HG03520 (cell line): ENCODE data around the gene RUNX3.
"Not testable (repeated sequence)": the region's sequence is repeated elsewhere in the genome, so short reads cannot be mapped to it uniquely, and the experiment has no call there.

Experiments used
- ATAC-seq: cut with Tn5 transposase; IDR thresholded peaks from one replicate; pipeline ENCODE4 v1.9.1; 2021; ENCODE audit warnings: mild to moderate bottlenecking, moderate library complexity; ENCODE audit not compliant: unreplicated experiment

Gene RUNX3

DNA sequence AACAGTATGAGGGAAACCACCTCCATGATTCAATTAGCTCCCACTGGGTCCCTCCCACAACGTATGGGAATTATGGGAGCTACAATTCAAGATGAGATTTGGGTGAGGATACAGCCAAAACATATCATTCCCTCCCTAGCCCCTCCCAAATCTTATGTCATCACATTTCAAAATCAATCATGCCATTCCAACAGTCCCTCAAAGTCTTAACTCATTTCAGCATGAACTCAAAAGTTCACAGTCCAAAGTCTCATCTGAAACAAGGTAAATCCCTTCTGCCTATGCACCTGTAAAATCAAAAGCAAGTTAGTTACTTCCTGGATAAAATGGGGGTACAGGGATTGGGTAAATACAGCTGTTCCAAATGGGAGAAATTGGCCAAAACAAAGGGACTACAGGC is 38.7 kb downstream of the RUNX3 start:
- ATAC-seq = not testable (repeated sequence)

GRCh38 chr1:24890887-24891286 is 39.2 kb downstream of the RUNX3 start:
- no peak for ATAC-seq

DNA sequence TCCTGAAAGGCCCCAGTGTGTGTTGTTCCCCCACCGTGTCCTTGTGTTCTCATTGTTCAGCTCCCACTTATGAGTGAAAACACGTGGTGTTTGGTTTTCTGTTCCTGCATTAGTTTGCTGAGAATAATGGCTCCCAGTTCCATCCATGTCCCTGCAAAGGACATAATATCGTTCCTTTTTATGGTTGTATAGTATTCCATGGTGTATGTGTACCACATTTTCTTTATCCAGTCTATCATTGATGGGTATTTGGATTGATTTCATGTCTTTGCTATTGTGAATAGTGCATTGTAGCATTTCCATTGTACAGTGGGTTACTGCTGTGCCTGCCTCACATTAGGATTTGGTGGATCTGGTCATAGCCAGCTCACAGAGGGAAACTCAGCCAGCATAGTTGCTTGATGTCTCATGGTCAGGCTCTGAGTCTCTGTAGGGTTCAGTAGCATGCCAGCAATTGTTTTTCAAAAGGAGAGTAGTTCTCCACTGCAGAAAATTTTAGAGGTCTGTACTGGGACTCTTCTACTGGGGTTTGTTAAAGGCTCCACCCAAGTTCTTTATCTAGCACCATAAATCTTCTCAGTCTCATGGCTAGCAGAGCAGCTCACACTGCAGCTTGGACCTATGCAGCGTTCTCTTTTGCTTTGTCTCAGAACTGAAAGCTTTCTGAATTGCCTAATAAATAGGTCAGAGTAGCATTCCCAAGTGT is 41.0 kb downstream of the RUNX3 start:
- ATAC-seq = no peak

DNA sequence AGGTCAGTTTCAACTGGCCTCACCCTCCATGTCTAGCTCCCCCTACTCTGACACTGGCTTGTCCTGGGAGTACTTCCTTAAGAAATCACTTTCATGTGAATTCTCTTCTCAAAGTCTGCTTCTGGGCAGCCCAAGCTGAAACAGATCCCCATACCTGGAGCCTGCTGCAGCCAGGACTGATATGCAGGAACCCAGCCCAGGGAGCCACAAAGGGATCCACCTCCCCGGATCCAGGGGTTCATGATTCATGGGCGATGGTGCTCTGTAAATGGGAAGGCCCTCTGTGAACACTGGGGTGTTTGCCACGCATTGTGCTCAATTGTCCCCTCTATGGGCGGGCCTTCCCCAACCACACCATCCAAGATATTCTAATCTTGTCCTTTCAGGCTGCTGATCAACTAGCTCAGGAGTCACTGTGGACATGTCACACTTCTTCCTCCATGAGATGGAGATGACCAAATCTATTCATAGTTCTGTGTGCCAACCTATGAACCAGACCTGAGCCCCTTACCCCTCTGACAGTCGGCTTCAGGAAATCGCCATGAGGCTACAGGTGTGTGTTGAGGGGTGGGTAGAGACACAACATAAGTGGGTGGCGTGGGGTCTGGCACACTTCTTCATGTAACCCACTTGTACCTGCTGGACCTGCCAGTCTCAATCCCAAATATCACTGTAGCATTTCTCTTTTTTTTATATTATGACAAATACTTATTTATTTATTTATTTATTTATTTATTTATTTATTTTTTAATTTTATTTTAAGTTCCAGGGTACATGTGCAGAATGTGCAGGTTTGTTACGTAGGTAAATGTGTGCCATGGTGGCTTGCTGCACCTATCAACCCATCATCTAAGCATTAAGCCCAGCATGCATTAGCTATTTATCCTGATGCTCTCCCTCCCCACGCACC is 41.8 kb downstream of the RUNX3 start:
- ATAC-seq = no peak

DNA sequence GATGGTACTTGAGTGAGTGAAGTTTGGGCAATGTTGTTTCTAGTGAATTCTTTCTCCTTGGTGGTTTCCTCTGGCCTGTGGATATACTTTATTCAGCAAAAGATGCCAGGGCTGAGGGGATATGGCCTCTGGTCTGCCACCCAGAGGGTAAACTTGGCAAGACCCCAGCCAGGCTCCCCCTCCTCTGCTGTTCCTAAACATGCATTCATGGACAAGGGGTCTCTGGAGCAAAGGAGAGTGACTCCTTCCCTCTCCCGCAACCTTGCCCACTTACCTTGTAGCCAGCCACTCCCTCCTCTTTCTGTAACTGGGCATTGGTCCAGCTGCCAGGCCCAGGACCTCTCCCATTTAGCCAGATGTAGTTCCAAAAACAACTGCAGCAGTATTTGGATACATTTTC is 43.8 kb downstream of the RUNX3 start:
- ATAC-seq = no peak

GRCh38 chr1:24884751-24885150 is 45.3 kb downstream of the RUNX3 start:
- no peak for ATAC-seq

GRCh38 chr1:24881034-24881433 is 49.0 kb downstream of the RUNX3 start:
- ATAC-seq = no peak

GRCh38 chr1:24878775-24879742 is 51.0 kb downstream of the RUNX3 start:
- ATAC-seq = no peak

DNA sequence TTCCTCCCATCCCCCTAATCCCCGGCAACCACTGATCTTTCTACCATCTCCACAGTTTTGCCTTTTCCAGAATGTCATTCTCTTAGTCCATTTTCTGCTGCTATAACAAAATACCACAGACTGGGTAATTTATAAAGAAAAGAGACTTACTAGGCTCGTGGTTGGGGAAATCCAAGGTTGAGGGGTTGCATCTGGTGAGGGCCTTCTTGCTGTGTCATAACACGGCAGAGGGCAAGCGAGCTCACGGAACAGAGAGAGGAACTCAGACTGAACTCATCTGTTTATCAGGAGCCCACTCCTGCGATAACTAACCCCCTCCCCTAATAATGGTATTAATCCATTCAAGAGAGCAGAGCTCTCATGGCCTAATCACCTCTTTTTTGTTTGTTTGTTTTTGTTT is 52.0 kb downstream of the RUNX3 start:
- no peak for ATAC-seq

- no peak for ATAC-seq
These were observed 54.0 kb downstream of the RUNX3 start for GRCh38 chr1:24875991-24876506.

DNA sequence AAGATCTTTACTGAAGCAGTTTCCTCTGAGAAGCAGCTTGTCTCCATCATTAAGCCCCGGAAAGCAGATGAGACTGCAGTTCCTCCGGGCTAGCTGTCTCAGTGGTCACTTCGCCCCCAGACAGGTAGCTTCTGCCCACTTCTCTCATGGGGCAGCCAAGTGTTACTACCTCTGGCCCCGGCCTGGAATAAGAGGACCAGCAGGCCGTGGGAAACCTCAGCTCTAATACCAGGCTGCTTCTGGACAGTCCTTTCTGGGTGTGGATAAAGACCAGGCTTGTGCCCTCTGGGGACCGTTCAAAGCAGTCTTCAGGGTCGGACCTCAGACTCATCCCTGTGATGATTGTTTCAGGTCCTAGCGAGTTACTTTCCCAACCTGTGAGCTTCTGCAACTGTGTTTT is 54.8 kb downstream of the RUNX3 start:
- ATAC-seq = no peak

DNA sequence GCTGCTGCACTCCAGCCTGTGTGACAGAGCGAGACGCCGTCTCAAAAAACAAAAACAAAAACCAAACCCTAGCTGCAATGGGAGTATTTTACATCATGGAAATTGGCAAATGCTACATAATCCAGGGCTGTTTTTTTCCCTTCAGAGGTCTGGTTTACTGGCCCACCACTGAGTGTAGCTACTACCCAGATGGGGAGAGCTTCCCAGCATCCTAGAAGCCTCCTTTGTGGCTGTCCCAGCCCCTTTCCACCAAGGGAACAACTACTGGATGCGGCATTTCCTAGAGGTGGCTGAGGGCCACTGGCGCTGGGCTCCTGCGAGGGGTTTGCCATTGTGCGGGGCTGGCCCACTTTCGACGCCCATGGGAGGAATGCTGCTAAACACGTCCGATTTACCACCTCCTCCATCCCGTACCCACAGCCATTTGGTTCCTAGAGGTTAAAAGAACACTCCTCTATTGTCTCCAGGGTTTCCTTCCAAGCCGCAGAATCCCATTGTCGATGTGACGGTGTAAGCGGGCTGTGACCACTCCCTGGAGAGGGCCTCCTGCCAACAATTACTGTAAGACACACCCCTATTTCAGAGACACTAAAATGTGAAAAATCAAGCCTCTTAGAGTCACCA is 55.4 kb downstream of the RUNX3 start:
- no peak for ATAC-seq

- no peak for ATAC-seq
These were observed 56.0 kb downstream of the RUNX3 start for GRCh38 chr1:24874056-24874455.

DNA sequence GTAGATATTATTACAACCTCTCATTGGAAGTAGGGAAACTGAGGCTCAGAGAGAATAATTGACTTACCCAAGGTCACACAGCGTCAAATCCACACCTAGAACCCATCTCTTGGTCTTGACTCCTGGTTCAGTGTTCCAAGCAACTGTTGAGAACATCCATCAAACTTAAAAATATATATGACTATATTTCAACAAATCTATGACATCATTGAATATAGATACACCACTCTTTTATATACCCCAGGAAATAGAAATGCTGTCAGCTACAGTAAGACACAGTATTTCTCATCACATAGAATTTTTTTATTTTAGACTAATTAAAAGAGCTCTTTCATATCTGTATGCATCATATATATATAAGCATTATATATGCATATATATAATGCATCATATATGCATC is 56.9 kb downstream of the RUNX3 start:
- ATAC-seq = no peak

GRCh38 chr1:24872061-24872850 is 57.8 kb downstream of the RUNX3 start:
- no peak for ATAC-seq

DNA sequence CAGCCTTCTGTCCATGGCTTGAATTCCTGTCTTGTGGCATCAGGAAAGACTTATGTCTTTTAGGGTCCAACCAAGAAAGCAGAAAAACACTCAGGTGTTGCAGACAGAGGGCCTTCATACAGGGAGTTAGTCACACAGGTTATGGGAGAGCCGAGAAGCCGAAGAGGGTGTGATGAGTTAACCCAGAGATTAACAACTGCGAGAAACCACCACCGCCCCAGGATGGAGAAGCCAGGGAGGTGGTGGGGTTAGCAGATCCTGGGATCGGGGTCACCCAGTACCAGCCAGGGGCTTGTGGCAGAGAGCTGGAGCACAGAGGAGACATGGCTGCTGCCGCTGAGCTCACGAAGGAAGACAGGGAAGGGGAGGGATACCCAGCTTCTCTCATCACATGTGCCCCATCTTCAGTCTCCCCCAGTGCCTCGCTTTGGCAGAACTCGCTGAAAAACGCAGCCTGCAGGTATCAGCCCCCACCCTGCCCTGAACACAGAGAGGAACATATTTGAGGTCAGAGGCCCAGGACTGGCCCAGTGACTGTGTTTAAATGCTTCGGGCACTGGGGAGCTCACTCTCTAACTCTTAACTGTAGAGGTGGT is 58.7 kb downstream of the RUNX3 start:
- ATAC-seq = no peak

- no peak for ATAC-seq
These were observed 59.4 kb downstream of the RUNX3 start for GRCh38 chr1:24870551-24871195.

- no peak for ATAC-seq
These were observed 61.8 kb downstream of the RUNX3 start for GRCh38 chr1:24868016-24868875.
